Measurements from ENCODE around the gene ARL2BP. TPM values are rescaled to one million over a fixed set of nuclear protein-coding genes. Genes with fewer than 3 reads are reported as not detected.
"Not testable (repeated sequence)": the region's sequence is repeated elsewhere in the genome, so short reads cannot be mapped to it uniquely, and the experiment has no call there.

The ARL2BP gene
- total RNA-seq (2022) = 38.5 and 47.6 TPM in 2 replicates
- percentile 77 among the genes with signal in this experiment for Bru-seq, nascent RNA
- percentile 89 among the genes with signal in this experiment for BruChase-seq, experiment 1, labeled RNA remaining after a 2-hour chase
- percentile 96 among the genes with signal in this experiment for BruChase-seq, experiment 2, labeled RNA remaining after a 6-hour chase
- long read RNA-seq, transcript ARL2BP-201 (6 exons, 2,130 nt) = major isoform, 73 of 94 reads
- long read RNA-seq, partial matches to known transcripts = 5 of 94 reads
- long read RNA-seq, other reads (novel, unspliced or antisense) = 15 of 94 reads

GRCh38 chr16:57244767-57245471 lies at the start of gene ARL2BP:
Gene ARL2BP, plus strand, starts transcription at chr16:57245259. Its CDS starts 109 bp downstream, at chr16:57245368.
- ChIA-PET CTCF (interaction anchor here (1.0 to 1.4 kb wide), 5 partner anchors 39 to 204 kb away, joined by 3 to 7 read pairs (median 5); no protein-coding TSS in a partner anchor), POLR2A (interaction anchor here (0.5 to 2.3 kb wide), 12 partner anchors 9 to 459 kb away, joined by 3 to 9 read pairs (median 4); partner anchors contain the start of genes CIAPIN1, COQ9, PSME3IP1 and RSPRY1)
- Mint-ChIP-seq H3K27ac (ENCODE audit: unreplicated experiment) (peak within 1 kb of the TSS; percentile 87), H3K9me3 (ENCODE audit: unreplicated experiment) (no peaks in the 10 kb centered on the region), H3K27me3 (ENCODE audit: insufficient read depth, unreplicated experiment) (no peaks in the 10 kb centered on the region), H3K4me3 (ENCODE audit: unreplicated experiment) (peak within 1 kb of the TSS; percentile 85), H3K4me1 (ENCODE audit: low read depth, unreplicated experiment) (peaks cover 8% of the 10 kb centered on the region), H3K36me3 (ENCODE audit: insufficient read depth, unreplicated experiment) (peaks cover 56% of the 10 kb centered on the region)
- intact Hi-C loops (cut with micrococcal nuclease; ENCODE audit: unreplicated experiment) = loop anchor here (1.0 to 2.0 kb wide), 5 partner anchors 35 to 172 kb away; partner anchors contain the start of genes PSME3IP1 and RSPRY1
- DNase-seq = peak; percentile 99 to 100
- H3K9me3 ChIP-seq = no peaks in the 10 kb centered on the region
- peak in 1 of 2 experiments; percentile 10 for TF ChIP-seq CTCF (IDR thresholded peaks at IDR 0.05; ENCODE audit: insufficient read depth in 1 of 2, low read depth in 1 of 2, low read length in 1 of 2, severe bottlenecking in 1 of 2, unreplicated experiment in 1 of 2)
- H3K27me3 ChIP-seq (replicated peaks; ENCODE audit: control insufficient read depth, insufficient read depth, low read length) = no peaks in the 10 kb centered on the region
- H3K4me1 ChIP-seq = no peaks in the 10 kb centered on the region
- H3K36me3 ChIP-seq (ENCODE audit: control insufficient read depth, insufficient read depth, low read length) = 0 out of 2 replicates have a peak, but pooled peaks cover 2% of the 10 kb centered on the region
- BruUV-seq (replicated peaks) = no TSS peak
- peak within 1 kb of the TSS; percentile 51 for H3K4me3 ChIP-seq (ENCODE audit: low read depth, low read length)

- ChIA-PET CTCF (no interaction called here), POLR2A (interaction anchor here (0.6 kb wide), 1 partner anchor 11 kb away, joined by 4 read pairs; the partner anchor contains the start of genes PSME3IP1 and RSPRY1)
- no TSS peak for BruUV-seq (replicated peaks)
- intact Hi-C loops (cut with micrococcal nuclease; ENCODE audit: unreplicated experiment) = no loop called here
- Histone ChIP-seq H3K36me3 (ENCODE audit: control insufficient read depth, insufficient read depth, low read length) (no peaks in the 10 kb centered on the region; the same call in 1 of the 2 replicates), H3K9me3 (no peaks in the 10 kb centered on the region), H3K4me1 (peaks cover 40% of the 10 kb centered on the region), H3K4me3 (ENCODE audit: low read depth, low read length) (no peak overlapping the region), H3K27me3 (replicated peaks; ENCODE audit: control insufficient read depth, insufficient read depth, low read length) (no peaks in the 10 kb centered on the region)
- no peak overlapping the region for H3K4me3 Mint-ChIP-seq (ENCODE audit: unreplicated experiment)
- no peak for TF ChIP-seq CTCF (IDR thresholded peaks at IDR 0.05; ENCODE audit: insufficient read depth in 1 of 2, low read depth in 1 of 2, low read length in 1 of 2, severe bottlenecking in 1 of 2, unreplicated experiment in 1 of 2)
- no peak for DNase-seq
- H3K4me1 Mint-ChIP-seq (ENCODE audit: low read depth, unreplicated experiment) = peaks cover 44% of the 10 kb centered on the region
- H3K27me3 Mint-ChIP-seq (ENCODE audit: insufficient read depth, unreplicated experiment) = no peaks in the 10 kb centered on the region
- no peaks in the 10 kb centered on the region for H3K9me3 Mint-ChIP-seq (ENCODE audit: unreplicated experiment)
- H3K36me3 Mint-ChIP-seq (ENCODE audit: insufficient read depth, unreplicated experiment) = peaks cover 9% of the 10 kb centered on the region
- no peak overlapping the region for H3K27ac Mint-ChIP-seq (ENCODE audit: unreplicated experiment)
Observed at GRCh38 chr16:57196286-57196685, 48.8 kb upstream of the ARL2BP start.

GRCh38 chr16:57196753-57197152 lies 48.3 kb upstream of the ARL2BP start:
- Mint-ChIP-seq H3K36me3 (ENCODE audit: insufficient read depth, unreplicated experiment) (peaks cover 9% of the 10 kb centered on the region), H3K27ac (ENCODE audit: unreplicated experiment) (no peak overlapping the region), H3K9me3 (ENCODE audit: unreplicated experiment) (no peaks in the 10 kb centered on the region), H3K27me3 (ENCODE audit: insufficient read depth, unreplicated experiment) (no peaks in the 10 kb centered on the region), H3K4me3 (ENCODE audit: unreplicated experiment) (no peak overlapping the region), H3K4me1 (ENCODE audit: low read depth, unreplicated experiment) (peaks cover 39% of the 10 kb centered on the region)
- intact Hi-C loops (cut with micrococcal nuclease; ENCODE audit: unreplicated experiment) = no loop called here
- no peak for TF ChIP-seq CTCF (IDR thresholded peaks at IDR 0.05; ENCODE audit: insufficient read depth in 1 of 2, low read depth in 1 of 2, low read length in 1 of 2, severe bottlenecking in 1 of 2, unreplicated experiment in 1 of 2)
- peaks cover 37% of the 10 kb centered on the region for H3K4me1 ChIP-seq
- no peak overlapping the region for H3K4me3 ChIP-seq (ENCODE audit: low read depth, low read length)
- H3K36me3 ChIP-seq (ENCODE audit: control insufficient read depth, insufficient read depth, low read length) = no peaks in the 10 kb centered on the region; the same call in 1 of the 2 replicates
- BruUV-seq (replicated peaks) = no TSS peak
- DNase-seq = no peak
- POLR2A ChIA-PET = interaction anchor here (0.6 kb wide), 1 partner anchor 11 kb away, joined by 4 read pairs; the partner anchor contains the start of genes PSME3IP1 and RSPRY1
- H3K9me3 ChIP-seq = no peaks in the 10 kb centered on the region
- CTCF ChIA-PET = no interaction called here
- no peaks in the 10 kb centered on the region for H3K27me3 ChIP-seq (replicated peaks; ENCODE audit: control insufficient read depth, insufficient read depth, low read length)

- H3K4me1 ChIP-seq; intact Hi-C loops (cut with micrococcal nuclease; ENCODE audit: unreplicated experiment); DNase-seq; H3K27me3 Mint-ChIP-seq (ENCODE audit: insufficient read depth, unreplicated experiment); POLR2A ChIA-PET; H3K36me3 ChIP-seq (ENCODE audit: control insufficient read depth, insufficient read depth, low read length); CTCF ChIA-PET; H3K4me3 Mint-ChIP-seq (ENCODE audit: unreplicated experiment); H3K4me3 ChIP-seq (ENCODE audit: low read depth, low read length); H3K27ac Mint-ChIP-seq (ENCODE audit: unreplicated experiment); BruUV-seq (replicated peaks); H3K9me3 Mint-ChIP-seq (ENCODE audit: unreplicated experiment); H3K9me3 ChIP-seq; H3K27me3 ChIP-seq (replicated peaks; ENCODE audit: control insufficient read depth, insufficient read depth, low read length): not testable (repeated sequence)
- Mint-ChIP-seq H3K4me1 (ENCODE audit: low read depth, unreplicated experiment) (peaks cover 12% of the 10 kb centered on the region), H3K36me3 (ENCODE audit: insufficient read depth, unreplicated experiment) (peaks cover 18% of the 10 kb centered on the region)
Observed at GRCh38 chr16:57200321-57200720, 44.7 kb upstream of the ARL2BP start.
